Measurements from ENCODE around the gene SLC38A2. TPM values are rescaled to one million over a fixed set of nuclear protein-coding genes. Genes with fewer than 3 reads are reported as not detected.

The SLC38A2 gene
- total and polyA plus RNA-seq, 2 experiments from 2014 or later: 181 to 718 TPM

GRCh38 chr12:46384451-46385309 lies 12.1 kb upstream of the SLC38A2 start:
- no peak for DNase-seq (ENCODE audit: low spot score)
- no peak for TF ChIP-seq CTCF (conservative IDR thresholded peaks at IDR 0.05; ENCODE audit: low read depth in 2 of 2)
- TF ChIP-seq POLR2AphosphoS5 (IDR thresholded peaks at IDR 0.05; ENCODE audit: low read depth): peak; percentile 22; the same call in 1 of the 2 replicates
- no peak for TF ChIP-seq NANOG (IDR thresholded peaks at IDR 0.05; ENCODE audit: borderline replicate concordance)
- peaks cover 60% of the 10 kb centered on the region for H3K4me1 Mint-ChIP-seq
- Histone ChIP-seq H4K20me1 (replicated peaks; ENCODE audit: insufficient read depth) (no peaks in the 10 kb centered on the region), H2AFZ (no peak overlapping the region), H3K27me3 (ENCODE audit: insufficient read depth) (no peaks in the 10 kb centered on the region), H3K4me2 (peak overlapping the region; percentile 90), H3K27ac (ENCODE audit: low read depth) (peak overlapping the region; percentile 93), H3K4me3 (peak overlapping the region; percentile 72), H3F3A (replicated peaks; ENCODE audit: low read depth) (peaks cover 7% of the 10 kb centered on the region; the same call in 1 of the 2 replicates), H3K36me3 (ENCODE audit: insufficient read depth) (no peaks in the 10 kb centered on the region; the same call in 1 of the 2 replicates), H3K9me2 (ENCODE audit: insufficient read depth) (peaks cover 4% of the 10 kb centered on the region), H3K4me1 (ENCODE audit: insufficient read depth) (peaks cover 57% of the 10 kb centered on the region), H3K79me2 (replicated peaks; ENCODE audit: insufficient read depth) (peaks cover 20% of the 10 kb centered on the region)
- peaks cover 2% of the 10 kb centered on the region for H3K27me3 Mint-ChIP-seq (ENCODE audit: insufficient read depth, low read depth, poor library complexity)
- no peak for ATAC-seq
- peak overlapping the region; percentile 84 for H3K4me3 Mint-ChIP-seq
- H3K27ac Mint-ChIP-seq: peak overlapping the region; percentile 73
- H3K36me3 Mint-ChIP-seq (ENCODE audit: low read depth): peaks cover 27% of the 10 kb centered on the region
- H3K9me3 Mint-ChIP-seq: peaks cover 7% of the 10 kb centered on the region; the same call in 2 of the 3 replicates

GRCh38 chr12:46383654-46384450 lies 11.3 kb upstream of the SLC38A2 start:
- no peaks in the 10 kb centered on the region for H3K27me3 ChIP-seq (ENCODE audit: insufficient read depth)
- peaks cover 60% of the 10 kb centered on the region for H3K4me1 ChIP-seq (ENCODE audit: insufficient read depth)
- peaks cover 5% of the 10 kb centered on the region for H3K27me3 Mint-ChIP-seq (ENCODE audit: insufficient read depth, low read depth, poor library complexity)
- H2AFZ ChIP-seq: no peak overlapping the region
- peaks cover 22% of the 10 kb centered on the region for H3K36me3 Mint-ChIP-seq (ENCODE audit: low read depth)
- H3K4me3 Mint-ChIP-seq: peak overlapping the region; percentile 84
- DNase-seq (ENCODE audit: low spot score): peak; percentile 53
- H3K4me2 ChIP-seq: peak overlapping the region; percentile 90
- H3F3A ChIP-seq (replicated peaks; ENCODE audit: low read depth): peaks cover 7% of the 10 kb centered on the region; the same call in 1 of the 2 replicates
- peaks cover 7% of the 10 kb centered on the region for H3K9me2 ChIP-seq (ENCODE audit: insufficient read depth)
- H3K36me3 ChIP-seq (ENCODE audit: insufficient read depth): no peaks in the 10 kb centered on the region
- peaks cover 20% of the 10 kb centered on the region for H3K79me2 ChIP-seq (replicated peaks; ENCODE audit: insufficient read depth)
- H3K27ac Mint-ChIP-seq: peak overlapping the region; percentile 73
- peak; percentile 56 for ATAC-seq
- peaks cover 7% of the 10 kb centered on the region; the same call in 2 of the 3 replicates for H3K9me3 Mint-ChIP-seq
- H3K27ac ChIP-seq (ENCODE audit: low read depth): peak overlapping the region; percentile 93
- H4K20me1 ChIP-seq (replicated peaks; ENCODE audit: insufficient read depth): no peaks in the 10 kb centered on the region
- peak overlapping the region; percentile 72 for H3K4me3 ChIP-seq
- H3K4me1 Mint-ChIP-seq: peaks cover 57% of the 10 kb centered on the region
- no peak for TF ChIP-seq ZNF331 (CRISPR knock-in tag; IDR thresholded peaks at IDR 0.05; ENCODE audit: low read depth)
- no peak for TF ChIP-seq ETS1 (IDR thresholded peaks at IDR 0.05)
- TF ChIP-seq EZH2 (IDR thresholded peaks at IDR 0.05; ENCODE audit: low read depth, unreplicated experiment): no peak
- no peak for TF ChIP-seq STAT1 (IDR thresholded peaks at IDR 0.05; ENCODE audit: unreplicated experiment)
- no peak for TF ChIP-seq CREB1 (CRISPR knock-in tag; IDR thresholded peaks at IDR 0.05; ENCODE audit: low read depth)
- no peak for TF ChIP-seq NANOG (IDR thresholded peaks at IDR 0.05; ENCODE audit: borderline replicate concordance)
- no peak for TF ChIP-seq ZNF114 (CRISPR knock-in tag; IDR thresholded peaks at IDR 0.05)
- TF ChIP-seq CTCF (conservative IDR thresholded peaks at IDR 0.05; ENCODE audit: low read depth in 2 of 2): no peak
- no peak for TF ChIP-seq JUNB (IDR thresholded peaks at IDR 0.05; ENCODE audit: unreplicated experiment)
- no peak for TF ChIP-seq EZH2phosphoT487 (IDR thresholded peaks at IDR 0.05; ENCODE audit: unreplicated experiment)
- no peak for TF ChIP-seq POLR2AphosphoS5 (IDR thresholded peaks at IDR 0.05; ENCODE audit: low read depth)

All from GM23338 (cell line).